GM12878 (cell line): ENCODE results near the gene GCDH. TPM values are rescaled to one million over a fixed set of nuclear protein-coding genes. Genes with fewer than 3 reads are reported as not detected.

ENCODE experiments used
- ATAC-seq: fragments of 200-7000 bp; cut with Tn5 transposase; 3 replicates; pipeline ENCODE4 v1.9.1; 2020; ENCODE audit warnings: mild to moderate bottlenecking, moderate library complexity
- BruUV-seq: library from RNA; stranded (reverse); fragments of 400-500 nt; replicated peaks from 2 replicates; lab custom pipeline; 2021; lab: Mats Ljungman, UMichigan
- CTCF ChIA-PET: fragments of 300-600 bp; sonication (Branson Sonifier 250); formaldehyde crosslinking; extraction: SDS; loops from one replicate; lab custom pipeline; 2021; ENCODE audit warnings: inconsistent platforms; lab: Yijun Ruan, JAX
- POLR2A ChIA-PET: fragments of 350-600 bp; formaldehyde crosslinking; extraction: SDS; loops from one replicate; lab custom pipeline; 2021; ENCODE audit warnings: inconsistent platforms; lab: Charles Lee
- RAD21 ChIA-PET: fragments of 300-600 bp; sonication (Branson Sonifier 250); formaldehyde crosslinking; loops from one replicate; lab custom pipeline; 2023; ENCODE audit warnings: antibody characterized with exemption; ENCODE audit not compliant: unreplicated experiment; lab: Charles Lee
- SMC1A ChIA-PET: fragments of 300-600 bp; sonication (Branson Sonifier 250); formaldehyde crosslinking; loops from one replicate; lab custom pipeline; 2023; ENCODE audit not compliant: unreplicated experiment, uncharacterized antibody; lab: Charles Lee
- DNase-seq: peaks from one replicate; pipeline ENCODE4 v3.0.0-alpha.2; 2011; ENCODE audit warnings: low read depth, low spot score
- FAIRE-seq: peaks from 3 replicates; lab custom pipeline; 2011; peaks lifted over from hg19 to GRCh38; lab: Jason Lieb, UNC
- H2AFZ ChIP-seq: 2 replicates; pipeline ENCODE4 v1.6.0; 2011; ENCODE audit warnings: low read depth, low read length, control low read depth; ENCODE audit not compliant: control insufficient read depth
- H3K27ac ChIP-seq: 2 replicates; pipeline ENCODE4 v1.5.1; 2011; ENCODE audit warnings: control low read depth; ENCODE audit not compliant: control insufficient read depth, insufficient read depth
- H3K27me3 ChIP-seq, 2 experiments: replicated peaks in 1 of 2; 2 replicates each; pipeline versions ENCODE4 v1.6.0 to v1.6.1; 2011; ENCODE audit warnings: low read length in 1 of 2; ENCODE audit not compliant: control insufficient read depth in 2 of 2, insufficient read depth in 2 of 2
- H3K36me3 ChIP-seq, 2 experiments: 2 replicates each; pipeline ENCODE4 v1.5.1; 2011; ENCODE audit warnings: low read length in 1 of 2; ENCODE audit not compliant: control insufficient read depth in 2 of 2, insufficient read depth in 2 of 2
- H3K4me1 ChIP-seq: 2 replicates; pipeline ENCODE4 v1.6.1; 2011; ENCODE audit warnings: mild to moderate bottlenecking, low read length, moderate library complexity, mixed read lengths; ENCODE audit not compliant: control insufficient read depth, insufficient read depth
- H3K4me2 ChIP-seq: 2 replicates; pipeline ENCODE4 v1.6.0; 2011; ENCODE audit warnings: control low read depth; ENCODE audit not compliant: control insufficient read depth, insufficient read depth
- H3K4me3 ChIP-seq: fragments of 200-600 bp; sonication (generic); 2 replicates; pipeline ENCODE4 v1.5.1; 2016
- H3K79me2 ChIP-seq: 2 replicates; pipeline ENCODE4 v1.6.0; 2011; ENCODE audit warnings: low read length; ENCODE audit not compliant: control insufficient read depth, insufficient read depth
- H3K9ac ChIP-seq: 2 replicates; pipeline ENCODE4 v1.8.0; 2011; ENCODE audit warnings: low read length, control low read depth, mixed read lengths; ENCODE audit not compliant: control insufficient read depth, insufficient read depth
- H3K9me3 ChIP-seq: replicated peaks from 3 replicates; pipeline ENCODE4 v1.5.1; 2011; ENCODE audit warnings: mild to moderate bottlenecking, low read length; ENCODE audit not compliant: control insufficient read depth, insufficient read depth
- H4K20me1 ChIP-seq: 2 replicates; pipeline ENCODE4 v1.6.0; 2011; ENCODE audit not compliant: control insufficient read depth, insufficient read depth
- POLR2AphosphoS2 ChIP-seq: IDR thresholded peaks from 2 replicates; pipeline ENCODE4 v1.6.1; 2011; ENCODE audit warnings: low read depth, mild to moderate bottlenecking, low read length, improper control_type of control experiment, moderate library complexity
- ZNF592 ChIP-seq: fragments of 450-650 bp; IDR thresholded peaks from 2 replicates; pipeline ENCODE4 v1.6.1; 2017; ENCODE audit warnings: mild to moderate bottlenecking, moderate library complexity
- WGBS: methylation state at CpG from one replicate; pipeline ENCODE4 v1.1.6; 2016; ENCODE audit warnings: low lambda C conversion rate; ENCODE audit not compliant: insufficient replicate concordance, insufficient coverage; ENCODE audit errors: missing lambda C conversion rate; 5-methylcytosine and 5-hydroxymethylcytosine counted together
- in situ Hi-C: fragments of 300-500 bp; cut with MboI; formaldehyde crosslinking; loops from 9 replicates; pipeline ENCODE4 v1.14.3; 2018; ENCODE audit warnings: mixed read lengths
- intact Hi-C: fragments of 100-400 bp; cut with micrococcal nuclease; formaldehyde crosslinking; loops from one replicate; pipeline ENCODE4 v1.14.2; 2022; ENCODE audit not compliant: unreplicated experiment
- polyA plus RNA-seq, 11 experiments: library from polyadenylated mRNA; depleted of rRNA in 4 of 11; unstranded in 6 of 11; stranded (reverse) in 5 of 11; fragments of >200 nt; fragmentation: Nextera tagmentation in 4 of 11; fragmentation: Illumina TruSeq in 1 of 11; extraction: Ambion mirVana in 4 of 11; extraction: Trizol in 1 of 11; gene quantifications; 1 replicate in 1 of 11; 2 replicates in 10 of 11; pipeline versions ENCODE4 v1.2.1 to v1.2.3, GENCODE V29; 2011 to 2016; ENCODE audit warnings: inconsistent platforms in 2 of 11, missing spikeins in 2 of 11, low read depth in 1 of 11
- total RNA-seq, 4 experiments: library from RNA; depleted of rRNA in 3 of 4; stranded (reverse); fragments of >200 nt in 3 of 4; fragmentation: Illumina TruSeq in 1 of 4; extraction: Trizol in 1 of 4; gene quantifications; 2 replicates each; pipeline versions ENCODE4 v1.2.1 to v1.2.3, GENCODE V29; 2013 to 2021

The GCDH gene
- total and polyA plus RNA-seq, 10 of the 15 experiments (the other 5 are each of a cell fraction or from before 2014, with no cell fraction given), result 4.2 to 69.4 (median 39.7) TPM

DNA sequence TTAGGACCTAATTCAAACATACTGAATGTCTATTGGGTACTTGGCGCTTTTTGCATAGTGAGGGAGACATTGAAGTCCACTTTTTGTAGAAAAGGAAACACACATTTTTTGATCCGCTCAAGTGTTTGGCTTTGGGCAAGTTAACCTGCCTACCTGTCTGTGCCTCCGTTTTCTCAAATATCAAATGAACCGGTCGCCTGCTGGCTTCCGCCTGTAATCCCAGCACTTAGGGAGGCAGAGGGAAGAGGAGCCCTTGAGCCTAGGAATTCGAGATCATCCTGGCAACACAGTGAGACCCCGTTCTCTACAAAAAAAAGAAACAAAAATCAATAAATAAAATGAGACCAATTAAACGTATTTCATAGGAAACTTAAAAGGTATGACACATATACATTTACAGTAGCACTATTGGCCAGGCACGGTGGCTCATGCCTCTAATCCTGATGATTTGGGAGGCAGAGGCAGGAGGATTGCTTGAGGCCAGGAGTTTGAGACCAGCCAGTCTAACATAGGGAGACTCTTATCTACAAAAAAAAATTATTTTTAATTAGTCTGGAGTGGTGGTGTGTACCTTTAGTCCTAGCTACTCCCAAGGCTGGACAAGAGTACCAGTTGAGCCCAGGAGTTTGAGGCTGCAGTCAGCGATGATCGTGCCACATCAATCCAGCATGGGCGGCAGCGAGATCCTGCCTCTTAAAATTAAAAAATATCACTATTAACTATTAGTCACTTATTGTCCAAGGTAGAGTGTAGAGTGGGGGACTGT lies 56.0 kb downstream of the GCDH start:
- intact Hi-C loops (no loop called here), in situ Hi-C loops (no loop called here)
- ChIA-PET RAD21 (interaction anchor here (0.9 kb wide), 1 partner anchor 56 kb away, joined by 3 read pairs; the partner anchor contains the start of gene GCDH), POLR2A (interaction anchor here (0.6 to 1.3 kb wide), 8 partner anchors 8 to 102 kb away, joined by 3 to 7 read pairs (median 3); partner anchors contain the start of gene GCDH), SMC1A (interaction anchor here (0.9 kb wide), 1 partner anchor 48 kb away, joined by 4 read pairs; no protein-coding TSS in a partner anchor), CTCF (interaction anchor here (1.3 kb wide), 1 partner anchor 18 kb away, joined by 11 read pairs; no protein-coding TSS in a partner anchor)
- Histone ChIP-seq H3K9me3 (no peaks in the 10 kb centered on the region), H2AFZ (no peak overlapping the region), H3K4me2 (peak overlapping the region; percentile 93), H3K4me3 (peak overlapping the region; percentile 82), H3K36me3 (peaks cover 30 to 31% of the 10 kb centered on the region in 2 experiments), H3K27me3 (no peaks in the 10 kb centered on the region), H3K27ac (peak overlapping the region; percentile 85), H3K79me2 (peaks cover 40% of the 10 kb centered on the region), H3K4me1 (peaks cover 29% of the 10 kb centered on the region), H4K20me1 (no peaks in the 10 kb centered on the region), H3K9ac (peak overlapping the region; percentile 95)
- 34% methylated on average over 14 of the region's 14 CpGs for WGBS
- ATAC-seq (no peak), DNase-seq (no peak), FAIRE-seq (peak; percentile 56)
- BruUV-seq, result TSS peak; percentile 43
- TF ChIP-seq POLR2AphosphoS2 (0 out of 2 replicates have a peak, but pooled peaks have one; percentile 3), ZNF592 (no peak)
